ENCODE results near the gene FZD4.
"Not testable (repeated sequence)": the region's sequence is repeated elsewhere in the genome, so short reads cannot be mapped to it uniquely, and the experiment has no call there.

The FZD4 gene

DNA sequence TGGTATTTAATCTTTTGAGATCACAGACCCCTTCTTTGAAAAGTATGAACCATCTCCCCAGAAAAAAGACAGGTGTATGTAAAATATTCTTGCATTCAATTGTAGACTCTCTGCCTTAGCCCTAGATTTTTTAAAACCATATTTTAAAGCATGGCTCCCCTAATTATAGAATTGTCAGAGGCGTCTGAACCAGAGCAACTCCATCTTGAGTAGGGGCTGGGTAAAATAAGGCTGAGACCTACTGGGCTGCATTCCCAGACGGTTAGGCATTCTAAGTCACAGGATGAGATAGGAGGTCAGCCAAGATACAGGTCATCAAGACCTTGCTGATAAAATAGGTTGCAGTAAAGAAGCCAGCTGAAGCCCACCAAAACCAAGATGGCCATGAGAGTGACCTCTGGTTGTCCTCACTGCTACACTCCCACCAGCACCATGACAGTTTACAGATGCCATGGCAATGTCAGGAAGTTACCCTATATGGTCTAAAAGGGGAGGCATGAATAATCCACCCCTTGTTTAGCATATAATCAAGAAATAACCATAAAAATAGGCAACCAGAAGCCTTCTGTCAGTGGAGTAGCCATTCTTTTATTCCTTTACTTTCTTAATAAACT, 17.9 kb downstream of the FZD4 start:
- not testable (repeated sequence) for DNase-seq

DNA sequence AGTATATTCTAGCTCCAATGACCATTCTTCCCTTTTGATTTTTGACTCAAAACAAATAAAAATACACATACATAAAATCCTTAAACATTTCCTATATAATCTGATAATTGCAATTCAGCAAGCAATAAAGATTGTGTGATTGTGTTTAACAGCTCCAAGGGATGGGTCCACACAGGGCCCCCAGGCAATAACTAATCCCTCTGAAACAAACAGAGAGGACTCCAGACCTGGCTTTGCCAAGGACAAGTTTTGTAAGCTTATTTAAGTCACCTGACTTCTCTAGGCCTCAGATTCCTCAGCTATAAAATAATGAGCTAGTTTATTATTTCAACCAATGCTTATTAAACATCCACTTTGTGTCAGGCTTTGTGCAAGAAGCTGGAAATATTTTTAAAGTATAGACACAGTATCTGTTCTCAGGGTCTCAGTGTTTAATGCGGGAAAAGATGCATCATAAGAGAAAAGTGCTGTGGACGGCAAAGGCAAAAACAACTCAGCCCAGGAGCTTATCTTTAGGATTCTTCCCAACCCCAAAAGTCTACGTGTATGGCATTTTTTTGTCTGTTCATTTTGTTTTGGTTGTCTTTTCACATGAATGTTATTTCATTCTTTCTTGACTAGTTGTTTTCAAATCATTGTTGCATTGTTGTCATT, 20.1 kb downstream of the FZD4 start:
- no peak for DNase-seq

DNA sequence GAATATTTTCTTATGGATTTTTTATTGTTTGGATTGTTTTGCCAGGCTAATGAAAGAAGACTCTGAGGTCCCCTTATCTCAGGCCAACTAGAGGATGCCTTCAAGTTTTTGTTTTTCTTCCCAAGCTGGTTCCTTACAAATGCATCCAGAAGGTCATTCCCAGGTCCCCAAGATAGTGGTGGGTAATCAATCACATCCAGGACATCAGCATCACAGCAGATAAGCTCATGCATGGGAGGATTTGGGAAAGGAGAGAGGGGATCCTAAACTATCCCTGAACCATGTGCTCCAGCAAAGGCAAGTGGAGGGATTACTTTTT, 20.7 kb downstream of the FZD4 start:
- DNase-seq: no peak

DNA sequence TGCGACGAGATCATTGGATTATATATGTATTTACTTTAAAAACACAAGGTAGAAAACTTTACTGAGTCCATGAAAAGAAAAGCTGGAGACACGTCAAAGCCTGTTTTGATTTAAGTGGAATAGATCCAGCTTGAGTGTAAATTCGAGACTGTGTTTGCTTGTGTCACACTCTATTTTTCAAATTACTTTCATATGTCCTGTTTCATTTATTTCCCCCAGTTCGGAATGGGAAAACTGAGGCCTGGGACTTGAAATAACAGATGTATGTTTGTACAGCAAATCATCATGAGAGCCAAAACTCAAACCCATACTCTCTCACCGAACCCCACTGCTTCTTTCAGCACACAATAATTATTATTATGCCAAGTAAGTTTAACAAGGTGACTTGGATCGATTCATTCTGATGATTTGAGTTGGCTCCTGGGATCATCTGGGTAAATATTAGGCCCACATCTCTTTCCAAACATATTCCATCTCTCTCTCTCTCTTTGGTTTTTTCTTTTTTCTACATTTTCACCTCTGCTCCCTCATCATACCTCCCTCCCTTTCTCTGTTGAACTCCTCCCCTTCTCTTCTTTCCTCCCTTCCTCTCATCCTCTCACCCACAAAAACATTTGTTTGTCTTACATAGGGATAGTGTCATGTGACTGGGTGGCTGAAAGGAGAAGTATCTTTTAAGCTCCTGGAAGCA, 21.2 kb downstream of the FZD4 start:
- DNase-seq: peak in 2 of 4 experiments; percentile 11 to 28

DNA sequence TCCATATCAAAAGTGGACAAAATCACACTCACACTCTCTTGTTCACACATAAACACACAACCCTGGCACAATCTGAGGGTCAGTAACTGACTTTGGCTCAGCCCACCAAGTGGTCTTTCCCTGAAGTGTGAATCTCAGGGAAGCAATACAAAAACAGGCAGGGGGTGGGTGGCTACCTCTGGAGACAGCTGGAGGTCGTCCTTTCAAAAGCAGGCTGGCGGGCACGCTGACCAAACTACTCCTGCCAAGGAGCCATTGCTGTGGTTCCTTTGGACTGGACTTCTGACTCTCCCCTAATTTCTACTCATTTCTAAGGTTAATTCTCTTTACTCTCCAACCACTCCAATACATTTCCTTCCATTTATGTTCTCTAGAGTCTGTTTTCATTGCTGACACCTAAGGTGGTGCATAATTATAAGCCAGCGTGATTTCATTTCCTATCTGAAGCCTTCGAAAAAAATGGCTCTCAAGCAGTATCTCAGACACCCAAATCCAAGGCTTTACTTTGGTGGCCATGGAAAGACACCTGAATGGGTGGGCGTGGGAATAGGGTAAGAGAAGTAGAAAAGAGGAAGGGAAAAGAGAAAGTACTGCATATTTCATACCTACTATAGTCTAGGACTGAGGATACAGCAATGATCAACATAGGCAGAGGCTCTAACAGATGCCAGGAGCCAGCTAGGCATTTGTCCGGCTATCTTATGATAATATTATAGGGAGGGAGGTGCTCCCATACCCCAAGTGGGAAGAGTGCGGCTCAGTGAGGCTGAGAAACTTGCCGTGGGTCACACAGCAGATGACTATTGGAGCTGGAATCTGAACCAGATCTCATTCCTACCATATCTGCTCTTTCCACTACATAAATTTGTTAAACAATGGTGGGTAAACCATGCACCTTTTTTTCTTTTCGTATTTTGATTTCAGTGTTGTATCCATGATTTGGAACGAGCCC, 22.0 kb downstream of the FZD4 start:
- DNase-seq: no peak

DNA sequence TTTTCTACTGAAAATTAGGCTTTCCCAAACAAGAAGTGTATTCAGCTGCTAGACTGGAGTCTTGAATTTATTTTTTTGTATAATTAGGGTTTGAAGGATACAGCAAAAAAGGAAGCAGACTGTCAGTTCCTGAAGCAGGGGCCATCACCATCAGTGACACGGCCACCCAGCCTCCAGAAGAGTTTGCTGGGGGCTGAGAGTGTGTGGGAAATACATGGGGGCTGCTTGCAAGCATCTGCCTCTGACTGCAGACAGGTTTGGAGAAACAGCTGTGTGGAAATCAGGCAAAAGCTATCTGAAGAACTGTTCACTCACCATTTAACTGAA, 23.0 kb downstream of the FZD4 start:
- DNase-seq: no peak

DNA sequence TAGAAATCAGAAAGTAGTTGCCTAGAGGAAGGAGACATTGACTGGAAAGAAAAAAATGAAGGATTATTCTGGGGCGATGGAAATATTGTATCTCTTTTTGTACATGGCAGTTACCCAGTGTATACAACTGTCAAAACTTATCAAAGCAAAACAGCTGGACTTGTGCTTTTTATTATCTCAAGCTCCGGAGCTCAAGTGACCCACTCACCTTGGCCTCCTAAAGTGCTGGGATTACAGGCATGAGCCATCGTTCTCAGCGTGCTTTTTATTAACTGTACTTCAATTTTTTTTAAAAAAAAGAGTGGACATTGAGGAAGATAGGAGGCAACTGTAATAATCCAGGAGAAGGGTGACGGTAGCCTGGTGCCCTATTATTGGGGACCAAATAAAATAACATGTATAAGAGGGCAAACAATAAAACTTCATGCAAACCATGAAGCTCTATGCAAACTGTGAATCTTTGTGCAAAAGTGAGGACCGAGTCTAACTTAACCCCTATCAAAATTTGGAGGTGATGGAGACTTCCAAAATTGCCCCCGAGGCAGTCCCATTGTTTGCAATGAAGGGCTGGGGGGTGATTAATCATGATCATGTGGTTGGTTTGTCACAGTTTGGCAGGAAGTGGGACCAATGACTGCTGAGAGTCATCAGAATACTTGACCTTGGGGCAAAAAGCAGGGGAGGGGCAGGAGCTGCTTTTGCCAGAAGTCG, 23.5 kb downstream of the FZD4 start:
- DNase-seq: peak; percentile 37 to 55 (median 52)

DNA sequence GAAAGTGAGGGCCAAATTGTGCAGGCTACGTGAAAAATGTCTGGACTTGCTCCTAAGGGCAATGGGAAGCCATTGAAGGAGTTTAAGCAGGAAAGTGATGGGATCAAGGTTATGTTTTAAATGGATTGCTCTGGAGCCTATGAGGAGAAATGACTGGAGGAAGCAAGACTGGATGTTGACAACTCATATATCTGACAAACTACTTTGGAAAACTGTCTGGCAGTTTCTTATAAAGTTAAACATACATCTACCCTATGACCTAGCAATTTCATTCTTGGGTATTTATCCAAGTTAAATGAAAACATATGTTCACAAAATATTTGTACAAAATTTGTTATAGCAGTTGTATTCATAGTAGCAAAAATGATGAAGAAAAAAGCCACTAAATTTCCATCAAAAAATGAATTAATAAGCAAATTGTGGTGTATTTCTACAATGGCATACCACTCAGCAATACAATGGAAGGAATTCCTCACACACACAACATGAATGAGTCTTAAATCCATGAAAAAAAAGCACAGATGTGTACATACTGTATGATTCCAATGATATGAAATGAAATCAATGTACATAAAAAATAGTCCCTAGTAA, 24.1 kb downstream of the FZD4 start:
- DNase-seq: no peak

DNA sequence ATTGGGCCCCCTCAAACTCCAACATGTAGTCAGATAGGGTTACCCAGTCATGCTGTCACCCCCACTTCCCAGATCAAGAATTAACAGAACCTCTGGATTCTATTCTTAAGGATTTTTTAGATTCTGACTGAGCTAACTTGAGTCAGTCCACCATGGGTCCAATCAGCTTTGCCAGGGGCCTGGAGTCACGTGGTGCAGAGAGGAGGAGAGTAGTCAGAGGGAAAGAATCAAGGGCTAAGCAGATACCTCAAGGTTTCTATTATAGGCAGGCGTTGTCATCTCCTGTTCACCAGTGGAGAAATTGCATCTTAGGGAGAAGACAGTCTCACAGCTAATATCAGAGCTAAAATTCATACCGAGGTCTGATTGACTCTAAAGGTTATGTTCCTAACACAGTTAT, 28.2 kb downstream of the FZD4 start:
- no peak for DNase-seq

DNA sequence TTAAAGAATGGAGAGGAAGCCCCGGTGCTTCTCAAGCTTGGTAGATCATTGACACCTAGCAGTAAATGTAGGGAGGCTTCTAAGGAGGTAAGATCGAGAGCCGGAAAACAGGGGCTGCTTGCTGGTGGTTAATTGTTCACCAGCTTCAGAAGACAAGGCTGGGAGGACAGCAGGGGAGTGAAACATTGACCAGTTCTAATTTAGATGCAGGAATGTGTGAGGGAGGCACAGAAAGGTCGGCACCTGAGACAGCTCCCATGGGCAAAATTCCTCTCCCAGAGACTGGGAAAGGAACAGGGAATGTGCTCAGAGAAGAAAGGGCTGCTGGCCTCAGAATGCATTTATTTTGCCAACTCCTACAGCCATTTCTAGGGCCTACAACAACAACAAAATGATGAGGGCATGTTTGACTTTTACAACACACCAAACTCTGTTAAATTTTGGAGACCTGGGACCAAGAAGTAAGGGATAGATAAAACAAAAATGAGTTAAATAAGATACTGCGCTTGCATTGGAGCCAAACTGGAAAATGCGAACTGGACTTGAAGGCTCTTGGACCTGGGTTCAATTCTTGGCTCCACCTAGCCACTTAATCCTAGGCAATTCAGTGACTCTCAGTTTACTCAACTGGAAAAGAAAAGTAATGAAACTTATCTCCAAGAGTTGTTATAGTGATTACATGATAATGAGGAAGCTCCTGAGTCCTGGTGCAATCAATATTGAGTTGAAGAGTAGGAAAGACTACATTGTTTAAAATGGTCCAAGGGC, 31.0 kb downstream of the FZD4 start:
- DNase-seq: no peak

DNA sequence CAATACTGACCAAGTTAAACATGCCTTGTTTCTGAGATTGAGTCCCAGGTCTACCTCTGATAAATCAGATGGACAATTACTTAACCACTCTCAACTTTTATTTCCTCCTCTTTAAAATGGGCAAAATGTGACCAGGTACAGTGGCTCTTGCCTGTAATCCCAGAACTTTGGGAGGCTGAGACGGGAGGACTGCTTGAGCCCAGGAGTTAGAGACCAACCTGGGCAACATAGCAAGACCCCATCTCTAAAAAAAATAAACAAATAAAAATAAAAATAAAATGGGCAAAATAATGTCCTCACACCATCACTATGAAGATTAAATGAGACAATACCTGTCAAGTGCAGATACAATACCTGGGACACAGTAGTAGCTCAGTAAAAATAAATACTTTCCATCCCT, 33.0 kb downstream of the FZD4 start:
- no peak for DNase-seq

DNA sequence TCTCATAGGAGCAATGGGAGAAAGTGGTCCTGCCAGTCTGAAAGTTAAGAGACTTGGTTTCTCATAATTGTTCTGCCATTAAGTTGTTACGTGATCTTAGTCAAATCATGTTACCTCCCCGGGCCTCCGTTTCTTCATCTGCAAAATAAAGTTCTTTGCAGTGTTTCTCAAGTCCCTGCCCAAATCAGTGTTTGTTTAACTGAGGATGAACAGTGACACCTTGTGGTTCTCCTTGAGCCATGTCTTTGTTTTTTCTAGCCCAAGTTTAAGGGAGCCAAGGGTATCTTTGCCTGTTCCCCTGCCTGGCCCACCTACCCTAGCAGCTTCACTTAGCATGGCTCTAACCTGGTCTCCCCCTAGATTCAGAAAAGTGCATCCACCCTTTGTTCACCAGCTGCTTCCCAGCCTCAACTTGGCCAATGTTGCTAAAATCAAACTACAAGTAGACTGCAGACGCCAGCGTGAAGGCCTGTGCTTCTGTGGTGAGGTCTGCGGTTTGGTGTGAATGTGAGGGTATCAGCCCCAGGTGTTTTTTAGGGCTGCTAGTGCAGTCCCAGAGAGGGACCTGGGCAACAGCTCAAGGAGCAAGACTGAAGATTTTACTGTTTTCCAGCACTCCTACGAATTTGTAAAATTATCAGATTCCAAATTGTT, 35.5 kb downstream of the FZD4 start:
- peak in 3 of 4 experiments; percentile 21 to 48 (median 39) for DNase-seq

DNA sequence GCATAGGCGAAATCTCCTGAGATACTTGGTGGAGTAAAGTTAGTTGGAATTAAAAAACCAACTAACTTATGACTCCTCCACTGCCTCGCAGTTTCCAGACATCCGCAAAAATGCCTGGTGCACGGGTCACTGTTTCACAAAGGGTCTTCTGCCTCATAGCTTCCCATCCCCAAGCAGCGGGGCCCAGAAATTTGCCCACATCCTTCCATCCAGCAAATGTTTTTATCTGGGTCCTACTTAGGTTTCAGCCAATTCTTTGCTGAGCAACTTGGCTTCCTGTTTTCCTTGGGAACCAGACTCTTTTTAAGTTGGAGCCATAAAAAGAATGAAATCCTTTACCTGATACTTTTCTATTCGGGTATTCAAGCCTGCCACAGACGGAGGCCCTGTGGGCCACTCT, 36.2 kb downstream of the FZD4 start:
- no peak for DNase-seq

DNA sequence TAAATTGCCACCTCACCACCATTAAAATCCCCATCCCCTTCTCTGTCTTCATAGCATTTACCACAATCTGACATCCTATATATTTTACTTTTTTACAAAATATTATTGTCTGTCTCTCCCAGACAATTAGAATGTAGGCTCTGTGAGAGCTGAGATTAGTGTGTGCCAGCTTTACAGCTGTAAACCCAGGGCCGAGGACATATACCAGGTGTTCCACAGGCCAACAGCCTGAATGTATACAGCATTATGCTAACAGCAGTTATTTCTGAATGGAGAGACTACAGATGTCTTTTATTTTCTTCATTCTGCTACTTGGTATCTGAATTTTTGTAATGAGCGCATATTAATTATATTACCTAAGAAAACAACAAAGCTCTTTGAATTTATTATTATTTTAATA, 36.7 kb downstream of the FZD4 start:
- DNase-seq: no peak

DNA sequence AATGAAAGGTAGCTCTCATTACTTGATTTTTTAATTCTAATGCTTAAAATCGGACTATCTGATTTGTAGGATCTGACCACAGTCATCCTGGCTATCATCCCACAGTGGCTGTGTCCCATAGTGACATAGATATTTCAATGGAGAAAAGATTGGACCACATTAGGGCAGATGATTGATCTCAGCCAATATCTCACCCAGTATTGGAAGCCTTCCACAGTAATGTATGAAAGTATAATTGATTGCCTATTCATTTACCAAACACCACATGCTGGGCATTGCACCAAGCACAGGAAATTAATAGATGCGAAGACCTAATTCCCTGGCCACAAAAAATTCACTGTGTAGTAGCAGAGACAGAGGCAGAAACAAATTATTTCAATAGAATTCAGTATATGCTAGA, 37.6 kb downstream of the FZD4 start:
- no peak for DNase-seq

DNA sequence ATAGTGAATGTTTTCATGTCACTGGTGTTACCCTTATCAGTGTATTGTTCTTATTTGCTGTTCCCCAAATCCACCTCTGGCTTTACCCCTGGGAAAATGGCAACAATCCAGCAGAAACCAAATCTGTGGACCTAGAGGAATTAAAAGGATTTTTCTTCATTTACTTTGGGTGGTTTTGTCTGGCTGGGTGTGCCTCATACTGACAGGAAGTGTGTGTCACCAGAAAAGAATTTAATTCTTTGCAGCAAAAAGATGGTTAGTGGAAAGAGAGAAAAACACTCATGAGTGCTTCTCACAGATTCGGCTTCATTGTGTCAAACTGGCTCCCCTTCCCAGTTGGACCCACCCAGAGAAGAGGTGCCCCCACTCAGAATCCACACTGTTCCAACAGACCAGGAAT, 38.9 kb downstream of the FZD4 start:
- no peak for DNase-seq

DNA sequence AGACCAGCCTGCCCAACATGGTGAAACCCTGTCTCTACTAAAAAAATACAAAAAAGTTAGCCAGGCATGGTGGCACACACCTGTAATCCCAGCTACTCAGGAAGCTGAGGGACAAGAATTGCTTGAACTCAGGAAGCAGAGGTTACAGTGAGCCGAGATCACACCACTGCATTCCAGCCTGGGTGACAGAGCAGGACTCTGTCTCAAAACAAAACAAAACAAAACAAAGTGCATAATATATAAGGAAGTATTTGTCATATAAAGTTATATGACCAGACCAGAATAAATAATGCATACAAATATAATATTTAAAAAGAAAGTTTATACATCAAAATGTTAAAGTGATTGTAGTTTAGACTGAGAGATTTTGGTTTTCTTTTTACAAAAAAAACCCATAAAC, 39.3 kb downstream of the FZD4 start:
- not testable (repeated sequence) for DNase-seq

DNA sequence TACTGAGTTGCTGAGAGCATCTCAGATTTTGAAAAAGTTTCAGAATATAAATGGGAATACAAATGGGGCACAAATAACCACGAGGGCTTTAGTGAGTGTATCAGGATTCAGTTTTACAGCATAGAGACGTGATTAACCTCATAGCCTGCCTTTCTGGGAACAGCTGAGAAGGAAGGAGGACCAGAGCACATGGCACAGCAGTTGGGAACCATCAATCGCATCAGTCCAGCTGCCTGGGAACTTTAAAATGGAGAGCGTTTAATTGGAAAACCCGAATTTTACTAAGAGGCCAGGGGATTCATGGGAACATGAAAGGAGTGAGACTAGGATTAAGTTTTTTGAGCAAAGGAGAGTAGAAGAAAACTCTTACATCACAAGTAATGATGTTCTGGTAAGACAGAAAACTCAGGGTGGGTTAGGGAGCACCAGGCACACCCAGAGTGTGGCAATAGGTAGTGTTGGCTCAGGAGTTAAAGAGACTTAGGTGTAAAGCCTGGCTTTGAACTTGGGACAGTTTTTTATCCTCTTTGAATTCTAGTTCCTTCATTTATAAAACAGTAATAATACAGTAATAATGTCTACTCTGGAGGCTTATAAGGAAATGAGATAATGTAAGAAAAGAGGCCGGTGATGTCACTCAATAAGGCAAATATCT, 40.2 kb downstream of the FZD4 start:
- DNase-seq: no peak

DNA sequence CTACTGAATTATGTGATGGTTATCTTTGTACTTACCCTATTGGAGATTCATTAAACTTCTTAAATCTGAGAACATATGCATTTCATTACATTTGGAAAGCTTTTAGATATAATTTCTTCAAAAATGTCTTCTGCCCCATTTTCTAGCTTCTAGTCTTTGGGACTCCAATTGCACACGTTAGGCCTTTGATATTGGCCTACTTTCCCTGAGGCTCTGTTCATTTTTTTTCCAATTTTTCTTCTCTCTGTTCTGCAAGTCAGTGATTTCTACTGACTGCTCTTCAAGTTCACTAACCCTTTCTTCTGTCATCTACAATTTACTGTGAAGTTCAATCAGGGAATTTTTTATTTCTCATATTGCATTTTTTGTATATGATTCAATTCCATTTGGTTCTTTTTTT, 43.0 kb downstream of the FZD4 start:
- DNase-seq: no peak

DNA sequence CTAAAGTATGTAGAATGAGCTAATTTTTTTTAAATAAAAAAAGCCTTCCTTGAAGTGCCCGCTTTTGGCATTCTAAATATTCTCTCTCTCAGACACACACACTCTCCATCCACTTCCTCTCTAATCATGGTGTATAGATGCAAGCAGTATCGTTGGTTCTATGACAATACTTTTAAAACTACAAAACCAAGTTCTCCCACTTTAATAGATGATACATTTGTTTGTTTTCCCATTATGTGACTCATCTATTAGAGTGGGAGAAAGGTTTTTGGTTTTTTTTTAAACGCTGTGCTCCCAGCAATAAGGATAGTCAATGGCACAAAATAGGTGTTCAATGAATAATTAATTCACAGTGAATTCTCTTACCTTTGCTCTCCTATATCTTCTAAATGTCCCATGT, 44.6 kb downstream of the FZD4 start:
- DNase-seq: no peak

Data from suppressor macrophage (primary cell).